Nephron (organoid): ENCODE measurements around the gene A1BG.

ENCODE experiments used
- H3K27ac Mint-ChIP-seq, 3 experiments: 2 replicates each; pipeline ENCODE4 v1.8.0; 2020; ENCODE audit warnings: mixed read lengths in 3 of 3, mild to moderate bottlenecking in 2 of 3, moderate library complexity in 1 of 3
- H3K27me3 Mint-ChIP-seq: 2 replicates; pipeline ENCODE4 v1.8.0; 2021; ENCODE audit warnings: low read depth, mild to moderate bottlenecking, moderate library complexity, mixed read lengths
- H3K36me3 Mint-ChIP-seq: 2 replicates; pipeline ENCODE4 v1.8.0; 2020; ENCODE audit warnings: low read depth, mixed read lengths
- H3K4me1 Mint-ChIP-seq: 2 replicates; pipeline ENCODE4 v1.8.0; 2020; ENCODE audit warnings: mixed read lengths
- H3K4me3 Mint-ChIP-seq, 3 experiments: 2 replicates each; pipeline ENCODE4 v1.8.0; 2020; ENCODE audit warnings: mild to moderate bottlenecking in 3 of 3, mixed read lengths in 3 of 3, moderate library complexity in 2 of 3
- H3K9me3 Mint-ChIP-seq: 2 replicates; pipeline ENCODE4 v1.8.0; 2020; ENCODE audit warnings: mixed read lengths
- TF ChIP-seq, protein P1 (sequence below), 3 experiments: fragments of 200-600 bp; sonication (generic); IDR thresholded peaks; one replicate each; pipeline ENCODE4 v1.5.0; 2021; ENCODE audit warnings: antibody characterized with exemption in 3 of 3; ENCODE audit not compliant: unreplicated experiment in 3 of 3

A1BG gene

DNA sequence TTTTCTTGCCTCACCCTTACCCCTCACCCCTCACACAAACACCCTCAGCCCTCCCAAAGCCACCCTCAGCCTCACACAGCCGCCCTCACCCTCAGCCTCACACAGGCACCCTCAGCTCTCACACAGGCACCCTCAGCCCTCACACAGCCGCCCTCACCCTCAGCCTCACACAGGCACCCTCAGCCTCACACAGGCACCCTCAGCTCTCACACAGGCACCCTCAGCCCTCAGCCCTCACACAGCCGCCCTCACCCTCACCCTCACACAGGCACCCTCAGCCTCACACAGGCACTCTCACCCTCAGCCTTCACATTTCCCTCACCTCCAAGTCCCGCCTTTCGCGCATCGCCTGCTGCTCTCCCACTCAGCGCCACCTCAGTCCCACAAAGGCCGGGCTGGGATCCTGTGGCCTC, 26.8 kb downstream of the A1BG start:
- Mint-ChIP-seq H3K36me3 (no peaks in the 10 kb centered on the region), H3K27ac (no peak overlapping the region), H3K27me3 (no peaks in the 10 kb centered on the region), H3K4me3 (no peak overlapping the region), H3K4me1 (peaks cover 9% of the 10 kb centered on the region), H3K9me3 (no peaks in the 10 kb centered on the region)
- TF ChIP-seq, protein P1, sequence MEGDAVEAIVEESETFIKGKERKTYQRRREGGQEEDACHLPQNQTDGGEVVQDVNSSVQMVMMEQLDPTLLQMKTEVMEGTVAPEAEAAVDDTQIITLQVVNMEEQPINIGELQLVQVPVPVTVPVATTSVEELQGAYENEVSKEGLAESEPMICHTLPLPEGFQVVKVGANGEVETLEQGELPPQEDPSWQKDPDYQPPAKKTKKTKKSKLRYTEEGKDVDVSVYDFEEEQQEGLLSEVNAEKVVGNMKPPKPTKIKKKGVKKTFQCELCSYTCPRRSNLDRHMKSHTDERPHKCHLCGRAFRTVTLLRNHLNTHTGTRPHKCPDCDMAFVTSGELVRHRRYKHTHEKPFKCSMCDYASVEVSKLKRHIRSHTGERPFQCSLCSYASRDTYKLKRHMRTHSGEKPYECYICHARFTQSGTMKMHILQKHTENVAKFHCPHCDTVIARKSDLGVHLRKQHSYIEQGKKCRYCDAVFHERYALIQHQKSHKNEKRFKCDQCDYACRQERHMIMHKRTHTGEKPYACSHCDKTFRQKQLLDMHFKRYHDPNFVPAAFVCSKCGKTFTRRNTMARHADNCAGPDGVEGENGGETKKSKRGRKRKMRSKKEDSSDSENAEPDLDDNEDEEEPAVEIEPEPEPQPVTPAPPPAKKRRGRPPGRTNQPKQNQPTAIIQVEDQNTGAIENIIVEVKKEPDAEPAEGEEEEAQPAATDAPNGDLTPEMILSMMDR (IDR thresholded peaks at IDR 0.05; ENCODE audit: unreplicated experiment in 3 of 3) = no peak

DNA sequence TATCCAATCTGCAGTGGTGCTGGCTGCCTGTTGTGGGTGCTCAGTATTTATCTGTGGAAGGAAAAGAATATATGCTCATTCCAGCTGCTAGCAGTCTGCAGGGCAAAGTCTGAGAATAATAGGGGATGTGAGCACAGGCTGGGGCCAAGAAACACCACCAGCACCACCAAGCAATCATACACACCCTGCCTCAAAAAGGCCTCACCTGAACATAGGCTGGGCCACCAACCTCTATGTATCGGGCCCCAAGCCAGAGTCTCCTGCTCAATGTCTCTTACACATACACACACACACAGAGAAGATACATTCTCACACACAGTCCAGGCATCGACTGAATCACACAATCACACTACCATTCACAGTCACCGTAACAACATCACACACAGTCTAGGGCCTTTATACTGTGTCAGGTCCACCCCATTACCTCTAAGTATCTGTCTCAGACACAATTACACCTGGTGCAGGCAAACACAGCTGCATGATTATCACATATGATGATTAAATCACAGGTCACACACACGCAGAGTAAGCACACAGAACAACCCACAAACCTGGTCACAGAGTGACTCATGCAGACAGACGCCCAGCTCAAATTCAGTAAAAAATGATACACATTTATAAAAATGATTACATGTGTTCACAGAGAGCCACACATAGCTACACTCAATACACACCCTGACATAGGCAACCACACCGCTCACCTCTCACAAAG, 27.8 kb downstream of the A1BG start:
- H3K27ac Mint-ChIP-seq = no peak overlapping the region
- peaks cover 4% of the 10 kb centered on the region for H3K4me1 Mint-ChIP-seq
- no peaks in the 10 kb centered on the region for H3K36me3 Mint-ChIP-seq
- H3K4me3 Mint-ChIP-seq = no peak overlapping the region
- H3K27me3 Mint-ChIP-seq = no peaks in the 10 kb centered on the region
- TF ChIP-seq, protein P1 (IDR thresholded peaks at IDR 0.05; ENCODE audit: unreplicated experiment in 3 of 3) = no peak
- no peaks in the 10 kb centered on the region for H3K9me3 Mint-ChIP-seq

DNA sequence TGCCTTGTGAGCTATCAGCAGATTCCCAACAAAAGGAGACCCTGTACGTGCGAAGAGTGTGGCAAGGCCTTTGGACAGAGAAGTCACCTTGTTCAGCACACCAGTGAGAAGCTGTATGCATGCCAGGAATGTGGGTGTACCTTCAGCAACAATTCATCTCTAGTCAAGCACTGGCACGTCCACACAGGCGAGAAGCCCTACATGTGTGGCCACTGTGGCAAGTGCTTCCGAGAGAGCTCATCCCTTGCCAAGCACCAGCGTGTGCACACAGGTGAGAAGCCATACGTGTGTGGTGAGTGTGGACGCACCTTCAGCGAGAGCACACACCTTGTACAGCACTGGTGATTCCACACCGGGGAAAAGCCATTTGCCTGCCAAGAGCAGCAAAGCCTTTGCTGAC, 34.1 kb downstream of the A1BG start:
- TF ChIP-seq, protein P1 (IDR thresholded peaks at IDR 0.05; ENCODE audit: unreplicated experiment in 3 of 3) = no peak
- Mint-ChIP-seq H3K27me3 (no peaks in the 10 kb centered on the region), H3K36me3 (peaks cover 21% of the 10 kb centered on the region), H3K27ac (no peak overlapping the region), H3K4me3 (no peak overlapping the region), H3K4me1 (no peaks in the 10 kb centered on the region), H3K9me3 (peaks cover 3% of the 10 kb centered on the region)

DNA sequence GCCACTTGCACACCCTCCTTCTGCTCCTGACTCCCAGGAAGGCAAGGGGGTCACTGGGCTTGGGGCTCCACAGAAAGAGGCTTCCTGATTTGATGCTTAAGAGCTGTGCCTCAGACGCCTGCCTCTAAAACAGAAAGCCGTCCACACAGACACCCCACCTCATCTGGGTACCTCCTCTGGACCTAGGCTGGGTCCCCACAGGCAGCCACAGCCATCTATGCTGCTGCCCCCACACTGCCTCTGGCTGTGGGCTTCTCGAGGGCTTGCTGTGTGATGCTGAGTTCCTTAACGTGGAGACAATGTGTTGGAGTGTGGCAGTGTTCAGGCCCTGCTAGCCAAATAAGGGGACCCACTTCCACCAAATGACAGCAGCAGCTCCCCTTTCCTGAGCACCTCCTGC, 35.0 kb downstream of the A1BG start:
- Mint-ChIP-seq H3K9me3 (peaks cover 3% of the 10 kb centered on the region), H3K36me3 (peaks cover 30% of the 10 kb centered on the region), H3K27me3 (no peaks in the 10 kb centered on the region), H3K27ac (no peak overlapping the region), H3K4me3 (no peak overlapping the region), H3K4me1 (no peaks in the 10 kb centered on the region)
- TF ChIP-seq, protein P1 (IDR thresholded peaks at IDR 0.05; ENCODE audit: unreplicated experiment in 3 of 3) = no peak

DNA sequence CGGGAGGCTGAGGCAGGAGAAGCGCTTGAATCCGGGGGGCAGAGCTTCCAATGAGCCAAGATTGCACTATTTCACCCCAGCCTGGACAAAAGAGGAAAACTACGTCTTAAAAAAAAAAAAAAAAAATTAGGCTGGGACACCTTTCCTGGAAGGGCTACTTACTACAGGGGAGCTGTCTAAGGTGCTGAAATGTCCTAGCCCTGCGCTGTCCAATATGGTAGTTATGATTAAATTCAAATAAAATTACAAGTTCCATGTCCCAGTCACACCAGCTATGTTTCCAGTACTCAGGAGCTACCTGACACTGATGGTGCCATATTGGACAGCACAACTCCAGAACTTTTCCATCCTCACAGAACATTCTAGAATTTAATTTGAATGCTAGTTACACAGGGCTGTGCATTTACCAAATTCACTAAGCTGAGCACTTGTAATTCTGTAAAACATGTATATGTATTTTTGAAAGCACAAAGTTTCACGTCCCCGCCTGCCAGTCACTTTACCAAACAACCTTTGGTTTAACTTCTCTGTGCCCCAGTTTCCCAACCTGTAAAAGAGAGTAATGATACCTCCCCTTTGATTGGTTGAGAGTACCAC, 35.7 kb downstream of the A1BG start:
- Mint-ChIP-seq H3K36me3 (peaks cover 37% of the 10 kb centered on the region), H3K9me3 (peaks cover 3% of the 10 kb centered on the region), H3K27ac (no peak overlapping the region), H3K4me1 (no peaks in the 10 kb centered on the region), H3K27me3 (no peaks in the 10 kb centered on the region), H3K4me3 (no peak overlapping the region)
- TF ChIP-seq, protein P1 (IDR thresholded peaks at IDR 0.05; ENCODE audit: unreplicated experiment in 3 of 3) = no peak

DNA sequence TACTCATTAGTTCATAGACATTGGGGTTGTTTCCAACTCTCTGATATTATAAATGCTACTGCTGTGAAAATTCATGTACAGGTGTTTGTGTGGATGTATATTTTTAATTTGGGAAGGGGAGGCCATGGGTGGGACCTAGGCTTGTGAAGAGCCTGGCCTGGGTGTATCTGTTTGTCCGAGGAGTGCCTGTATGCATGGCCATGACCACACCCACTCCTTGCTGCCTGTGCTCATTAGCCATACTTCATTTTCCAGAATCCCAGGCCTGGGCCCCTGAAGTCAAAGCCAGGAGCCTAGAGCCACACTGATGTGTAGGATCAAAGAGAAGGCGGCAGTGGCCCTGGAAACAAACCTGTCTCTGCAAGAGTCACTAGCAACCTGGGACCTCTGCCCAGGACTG, 37.7 kb downstream of the A1BG start:
- TF ChIP-seq, protein P1 (IDR thresholded peaks at IDR 0.05; ENCODE audit: unreplicated experiment in 3 of 3) = no peak
- Mint-ChIP-seq H3K27me3 (no peaks in the 10 kb centered on the region), H3K9me3 (peaks cover 3% of the 10 kb centered on the region), H3K36me3 (peaks cover 56% of the 10 kb centered on the region), H3K4me3 (no peak overlapping the region), H3K27ac (no peak overlapping the region), H3K4me1 (peaks cover 4% of the 10 kb centered on the region)
